CD8-positive, alpha-beta memory T cell (primary cell): Measurements from ENCODE around the gene SYTL3. TPM values are rescaled to one million over a fixed set of nuclear protein-coding genes. Genes with fewer than 3 reads are reported as not detected.
"Not testable (repeated sequence)": the region's sequence is repeated elsewhere in the genome, so short reads cannot be mapped to it uniquely, and the experiment has no call there.

ENCODE experiments used
- CTCF ChIA-PET: fragments of 350-600 bp; sonication (Branson Sonifier 250); formaldehyde crosslinking; loops from one replicate; lab custom pipeline; 2021; ENCODE audit warnings: antibody characterized with exemption; lab: Charles Lee
- POLR2A ChIA-PET: fragments of 350-600 bp; sonication (Branson Sonifier 250); formaldehyde crosslinking; loops from one replicate; lab custom pipeline; 2021; ENCODE audit warnings: antibody characterized with exemption; lab: Charles Lee
- DNase-seq, 5 donors: peaks; one replicate each; pipeline versions ENCODE4 v3.0.0 to v3.0.0-alpha.2; 2020 to 2022; ENCODE audit warnings: mixed read lengths in 1 of 5
- H3K27ac ChIP-seq: one replicate; pipeline ENCODE4 v1.7.0; 2013; ENCODE audit warnings: low read depth, mild to moderate bottlenecking, low read length, moderate library complexity
- H3K27me3 ChIP-seq: 2 replicates; pipeline ENCODE4 v1.7.0; 2013; ENCODE audit warnings: low read length, mild to moderate bottlenecking; ENCODE audit not compliant: insufficient read depth, poor library complexity, severe bottlenecking
- H3K36me3 ChIP-seq: 2 replicates; pipeline ENCODE4 v1.7.0; 2013; ENCODE audit warnings: mild to moderate bottlenecking, low read length, moderate library complexity; ENCODE audit not compliant: insufficient read depth
- H3K4me1 ChIP-seq: 2 replicates; pipeline ENCODE4 v1.7.0; 2013; ENCODE audit warnings: mild to moderate bottlenecking, low read length, moderate library complexity; ENCODE audit not compliant: insufficient read depth
- H3K4me3 ChIP-seq: 2 replicates; pipeline ENCODE4 v1.7.0; 2013; ENCODE audit warnings: mild to moderate bottlenecking, low read length
- H3K9me3 ChIP-seq: 2 replicates; pipeline ENCODE4 v1.7.0; 2013; ENCODE audit warnings: mild to moderate bottlenecking, low read length
- H3K27ac Mint-ChIP-seq, 8 donors: one replicate each; pipeline ENCODE4 v1.8.0; 2020 to 2021; ENCODE audit warnings: mixed read lengths in 8 of 8, mild to moderate bottlenecking in 6 of 8, inconsistent platforms in 3 of 8, moderate library complexity in 3 of 8
- H3K27me3 Mint-ChIP-seq, 2 donors: one replicate each; pipeline ENCODE4 v1.8.0; 2020 to 2021; ENCODE audit warnings: mixed read lengths in 2 of 2, mild to moderate bottlenecking in 1 of 2, moderate library complexity in 1 of 2
- H3K36me3 Mint-ChIP-seq, 3 donors: one replicate each; pipeline ENCODE4 v1.8.0; 2020 to 2021; ENCODE audit warnings: mixed read lengths in 3 of 3, inconsistent platforms in 1 of 3, mild to moderate bottlenecking in 1 of 3
- H3K4me1 Mint-ChIP-seq, 3 donors: one replicate each; pipeline ENCODE4 v1.8.0; 2020 to 2021; ENCODE audit warnings: mixed read lengths in 3 of 3, inconsistent platforms in 1 of 3, mild to moderate bottlenecking in 1 of 3
- H3K4me3 Mint-ChIP-seq, 7 donors: one replicate each; pipeline ENCODE4 v1.8.0; 2020 to 2021; ENCODE audit warnings: mixed read lengths in 7 of 7, mild to moderate bottlenecking in 6 of 7, moderate library complexity in 4 of 7, inconsistent platforms in 2 of 7
- H3K9me3 Mint-ChIP-seq, 5 donors: one replicate each; pipeline ENCODE4 v1.8.0; 2020 to 2022; ENCODE audit warnings: mixed read lengths in 5 of 5, mild to moderate bottlenecking in 3 of 5, moderate library complexity in 2 of 5, inconsistent platforms in 1 of 5
- polyA plus RNA-seq: library from polyadenylated mRNA; unstranded; fragments of 300-500 nt; fragmentation: Illumina TruSeq; gene quantifications from one replicate; pipeline ENCODE4 v1.2.3, GENCODE V29; 2021
- total RNA-seq, 2 experiments: library from RNA; stranded (reverse); gene quantifications; one replicate each; pipeline ENCODE4 v1.2.3, GENCODE V29; 2021

The SYTL3 gene
- total and polyA plus RNA-seq, 3 experiments from 2014 or later: 19.5 to 102 (median 96.6) TPM

DNA sequence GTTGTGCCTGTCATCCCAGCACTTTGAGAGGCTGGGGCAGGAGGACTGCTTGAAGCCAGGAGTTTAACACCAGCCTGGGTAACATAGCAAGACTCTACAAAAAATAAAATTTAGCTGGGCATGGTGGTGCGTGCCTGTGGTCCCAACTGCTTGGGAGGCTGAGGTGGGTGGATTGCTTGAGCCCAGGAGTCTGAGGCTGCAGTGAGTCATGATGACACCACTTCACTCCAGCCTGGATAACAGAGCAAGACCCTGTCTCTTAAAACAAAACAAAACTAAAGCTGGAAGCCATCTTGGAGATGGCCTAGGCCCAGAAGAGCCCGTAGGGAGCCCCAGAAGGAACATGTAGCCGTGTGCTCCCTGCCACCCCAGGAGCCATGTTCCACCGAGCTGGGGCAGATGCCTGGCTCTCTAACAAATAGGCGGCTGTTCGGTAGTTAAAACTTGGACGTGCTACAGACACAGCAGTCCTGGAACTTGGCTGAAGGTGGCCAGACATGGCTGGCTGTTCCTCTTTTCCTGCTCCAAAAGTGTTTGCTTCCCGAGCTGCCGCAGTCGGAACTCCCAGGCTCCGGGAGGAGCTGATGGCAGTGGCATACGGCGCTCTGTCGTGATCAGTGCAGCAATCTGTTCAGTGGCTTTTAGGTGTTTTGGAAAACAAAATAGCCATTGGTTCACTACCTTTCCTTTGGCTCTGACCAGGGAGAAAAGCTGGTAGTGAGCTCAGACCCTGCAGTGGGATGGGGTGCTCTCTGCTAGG lies 42.3 kb upstream of the SYTL3 start:
- Mint-ChIP-seq H3K4me1 (peaks cover 15 to 21% (median 15%) of the 10 kb centered on the region in 3 donors), H3K27me3 (peaks cover 0 to 3% of the 10 kb centered on the region in 2 donors), H3K36me3 (peaks cover 7 to 93% (median 27%) of the 10 kb centered on the region in 3 donors), H3K4me3 (no peak overlapping the region), H3K27ac (no peak overlapping the region), H3K9me3 (no peaks in the 10 kb centered on the region)
- DNase-seq: no peak
- H3K27ac ChIP-seq: no peak overlapping the region
- CTCF ChIA-PET: interaction anchor here (1.0 to 1.2 kb wide), 3 partner anchors 14 to 386 kb away, joined by 3 to 5 read pairs (median 3); no protein-coding TSS in a partner anchor
- H3K27me3 ChIP-seq: no peaks in the 10 kb centered on the region
- no peak overlapping the region for H3K4me3 ChIP-seq
- POLR2A ChIA-PET: no interaction called here
- H3K9me3 ChIP-seq: no peaks in the 10 kb centered on the region
- H3K4me1 ChIP-seq: no peaks in the 10 kb centered on the region
- H3K36me3 ChIP-seq: peaks cover 66% of the 10 kb centered on the region

DNA sequence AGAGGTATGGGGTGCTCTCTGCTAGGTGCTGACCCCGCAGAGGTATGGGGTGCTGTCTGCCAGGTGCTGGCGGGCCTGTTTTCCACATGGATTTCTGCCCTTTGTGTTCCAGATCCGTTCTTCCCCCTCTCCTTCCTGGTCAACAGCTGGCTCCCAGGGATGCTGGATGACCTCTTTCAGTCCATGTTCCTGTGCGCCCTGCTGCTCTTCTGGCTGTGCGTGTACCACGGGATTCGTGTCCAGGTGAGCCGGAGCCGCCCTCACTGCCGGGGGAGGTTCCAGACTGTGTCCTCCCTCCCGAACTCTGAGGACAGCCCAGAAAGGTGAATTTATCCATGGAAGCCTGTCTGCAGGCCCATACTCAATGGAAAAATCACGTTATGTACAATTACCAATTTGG lies 41.6 kb upstream of the SYTL3 start:
- Mint-ChIP-seq H3K4me1 (peaks cover 10 to 21% (median 15%) of the 10 kb centered on the region in 3 donors), H3K27me3 (peaks cover 0 to 3% of the 10 kb centered on the region in 2 donors), H3K9me3 (no peaks in the 10 kb centered on the region), H3K4me3 (no peak overlapping the region), H3K27ac (peak overlapping the region in 1 of 8 donors; percentile 47), H3K36me3 (peaks cover 7 to 93% (median 27%) of the 10 kb centered on the region in 3 donors)
- no peaks in the 10 kb centered on the region for H3K4me1 ChIP-seq
- no peak overlapping the region for H3K4me3 ChIP-seq
- CTCF ChIA-PET: interaction anchor here (1.0 to 1.1 kb wide), 2 partner anchors 13 to 83 kb away, joined by 3 to 5 read pairs; no protein-coding TSS in a partner anchor
- peaks cover 66% of the 10 kb centered on the region for H3K36me3 ChIP-seq
- no peak for DNase-seq
- H3K27ac ChIP-seq: no peak overlapping the region
- no peaks in the 10 kb centered on the region for H3K27me3 ChIP-seq
- H3K9me3 ChIP-seq: no peaks in the 10 kb centered on the region
- POLR2A ChIA-PET: no interaction called here

DNA sequence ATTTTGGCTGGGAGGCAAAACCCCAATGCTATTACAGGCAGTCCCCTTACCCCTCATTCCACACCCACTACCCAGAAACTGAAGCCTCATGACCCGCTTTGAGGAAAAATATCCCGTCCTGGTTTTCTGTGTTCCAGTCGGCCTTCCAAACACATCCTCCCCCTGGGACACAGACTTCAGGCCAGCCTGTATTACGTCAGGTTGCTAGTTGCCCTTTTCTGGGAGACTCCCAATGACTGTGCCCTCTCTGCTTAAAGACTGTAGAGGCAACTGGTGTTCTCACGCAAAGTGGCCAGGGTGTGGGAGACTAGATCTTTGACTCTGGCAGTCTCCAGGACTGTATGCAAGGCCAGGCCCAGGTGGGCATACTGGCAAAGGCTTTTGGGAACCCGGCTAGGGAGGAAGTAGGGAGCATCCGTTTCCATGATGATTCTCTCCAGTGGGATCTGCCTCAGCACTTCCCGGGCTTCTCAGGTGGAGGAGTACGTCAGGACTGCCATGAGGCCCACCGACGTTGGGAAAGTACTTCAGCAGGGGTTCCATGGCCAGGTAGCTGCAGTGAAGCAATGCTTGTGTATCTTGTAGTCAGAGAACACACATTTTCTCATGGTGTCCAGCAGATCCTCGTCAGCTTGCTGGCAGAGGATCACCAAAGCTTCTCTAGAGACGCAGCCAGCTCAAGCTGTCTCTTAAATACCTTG lies 40.2 kb upstream of the SYTL3 start:
- peaks cover 0 to 2% (median 0%) of the 10 kb centered on the region in 5 donors for H3K9me3 Mint-ChIP-seq
- peaks cover 0 to 3% of the 10 kb centered on the region in 2 donors for H3K27me3 Mint-ChIP-seq
- Histone ChIP-seq H3K9me3 (no peaks in the 10 kb centered on the region), H3K4me1 (no peaks in the 10 kb centered on the region), H3K27ac (no peak overlapping the region), H3K4me3 (no peak overlapping the region), H3K27me3 (no peaks in the 10 kb centered on the region), H3K36me3 (peaks cover 64% of the 10 kb centered on the region)
- ChIA-PET POLR2A (interaction anchor here (0.7 kb wide), 1 partner anchor 35 kb away, joined by 3 read pairs; no protein-coding TSS in a partner anchor), CTCF (interaction anchor here (1.2 to 1.4 kb wide), 2 partner anchors 42 to 525 kb away, joined by 3 read pairs; no protein-coding TSS in a partner anchor)
- peak overlapping the region in 2 of 8 donors; percentile 33 to 69 for H3K27ac Mint-ChIP-seq
- H3K36me3 Mint-ChIP-seq: peaks cover 13 to 93% (median 28%) of the 10 kb centered on the region in 3 donors
- peaks cover 5 to 11% (median 5%) of the 10 kb centered on the region in 3 donors for H3K4me1 Mint-ChIP-seq
- DNase-seq: no peak
- no peak overlapping the region for H3K4me3 Mint-ChIP-seq

DNA sequence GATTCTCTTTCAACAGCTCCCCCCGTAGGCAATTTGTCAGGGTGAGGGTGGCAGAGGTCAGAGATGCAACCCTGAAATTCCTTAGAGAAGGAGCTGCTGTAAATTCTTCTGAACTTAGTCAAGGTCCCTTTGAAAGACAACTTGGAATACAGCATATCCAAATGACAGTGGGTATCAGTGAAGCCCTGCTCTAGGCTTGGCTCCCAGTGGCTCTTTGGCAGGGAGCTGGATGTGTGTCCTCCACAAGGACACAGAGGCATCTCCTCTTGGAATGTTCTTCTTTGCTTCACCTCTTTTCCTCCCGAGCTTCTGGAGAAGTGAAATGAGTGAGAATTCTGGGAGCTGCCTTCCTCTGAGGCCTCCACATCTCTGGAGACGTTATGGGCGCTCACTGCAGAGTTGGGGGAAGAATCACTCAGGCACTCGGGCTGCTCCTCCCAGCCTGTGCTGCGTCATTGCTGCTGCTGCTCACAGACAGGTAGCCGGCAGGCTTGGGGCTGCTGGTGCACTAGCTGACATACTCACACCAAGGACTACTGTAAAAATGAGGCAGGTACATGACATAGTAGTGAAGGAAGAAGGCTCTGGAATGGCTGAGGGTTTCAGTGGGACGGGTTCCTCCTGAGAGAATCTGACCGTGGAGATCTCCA lies 39.4 kb upstream of the SYTL3 start:
- Mint-ChIP-seq H3K36me3 (peaks cover 21 to 95% (median 33%) of the 10 kb centered on the region in 3 donors), H3K27ac (peak overlapping the region in 5 of 8 donors; percentile 29 to 84 (median 73)), H3K4me3 (no peak overlapping the region), H3K27me3 (peaks cover 0 to 3% of the 10 kb centered on the region in 2 donors), H3K9me3 (peaks cover 0 to 3% (median 2%) of the 10 kb centered on the region in 5 donors), H3K4me1 (peaks cover under 1 to 7% (median 4%) of the 10 kb centered on the region in 3 donors)
- Histone ChIP-seq H3K27ac (no peak overlapping the region), H3K4me3 (no peak overlapping the region), H3K27me3 (no peaks in the 10 kb centered on the region), H3K9me3 (no peaks in the 10 kb centered on the region), H3K4me1 (no peaks in the 10 kb centered on the region), H3K36me3 (peaks cover 64% of the 10 kb centered on the region)
- no peak for DNase-seq
- ChIA-PET CTCF (interaction anchor here (1.2 to 1.4 kb wide), 3 partner anchors 42 to 524 kb away, joined by 3 to 4 read pairs (median 3); no protein-coding TSS in a partner anchor), POLR2A (no interaction called here)

DNA sequence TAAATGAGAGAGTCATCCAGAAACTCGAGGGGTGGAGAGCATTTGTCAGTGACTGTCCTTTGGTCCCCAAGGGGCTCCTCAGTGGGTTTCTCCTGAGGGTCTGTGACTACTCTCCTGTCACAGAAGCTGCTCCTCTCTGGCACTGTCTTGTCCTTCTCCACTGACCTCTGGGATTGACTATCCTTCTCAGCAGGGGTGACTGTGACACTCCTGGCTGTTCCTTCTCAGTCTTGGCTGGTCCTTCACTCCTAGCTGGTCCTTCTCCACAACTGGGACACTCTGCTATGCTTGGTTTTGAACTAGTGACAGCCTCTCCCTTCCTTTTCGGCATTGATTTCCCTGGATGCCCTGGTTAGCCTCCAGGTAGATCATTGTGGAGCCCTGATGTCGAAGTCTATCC lies 38.8 kb upstream of the SYTL3 start:
- peaks cover 0 to 3% of the 10 kb centered on the region in 2 donors for H3K27me3 Mint-ChIP-seq
- no peaks in the 10 kb centered on the region for H3K9me3 ChIP-seq
- no peak overlapping the region for H3K4me3 ChIP-seq
- POLR2A ChIA-PET: no interaction called here
- DNase-seq: no peak
- H3K4me3 Mint-ChIP-seq: no peak overlapping the region
- peaks cover 0 to 6% (median 4%) of the 10 kb centered on the region in 3 donors for H3K4me1 Mint-ChIP-seq
- no peaks in the 10 kb centered on the region for H3K4me1 ChIP-seq
- H3K36me3 Mint-ChIP-seq: peaks cover 25 to 95% (median 31%) of the 10 kb centered on the region in 3 donors
- peaks cover 59% of the 10 kb centered on the region for H3K36me3 ChIP-seq
- peak overlapping the region in 7 of 8 donors; percentile 2 to 84 (median 68) for H3K27ac Mint-ChIP-seq
- H3K27me3 ChIP-seq: no peaks in the 10 kb centered on the region
- H3K9me3 Mint-ChIP-seq: peaks cover 0 to 3% (median 2%) of the 10 kb centered on the region in 5 donors
- no peak overlapping the region for H3K27ac ChIP-seq
- CTCF ChIA-PET: interaction anchor here (1.2 to 1.4 kb wide), 3 partner anchors 43 to 523 kb away, joined by 3 to 4 read pairs (median 3); no protein-coding TSS in a partner anchor

DNA sequence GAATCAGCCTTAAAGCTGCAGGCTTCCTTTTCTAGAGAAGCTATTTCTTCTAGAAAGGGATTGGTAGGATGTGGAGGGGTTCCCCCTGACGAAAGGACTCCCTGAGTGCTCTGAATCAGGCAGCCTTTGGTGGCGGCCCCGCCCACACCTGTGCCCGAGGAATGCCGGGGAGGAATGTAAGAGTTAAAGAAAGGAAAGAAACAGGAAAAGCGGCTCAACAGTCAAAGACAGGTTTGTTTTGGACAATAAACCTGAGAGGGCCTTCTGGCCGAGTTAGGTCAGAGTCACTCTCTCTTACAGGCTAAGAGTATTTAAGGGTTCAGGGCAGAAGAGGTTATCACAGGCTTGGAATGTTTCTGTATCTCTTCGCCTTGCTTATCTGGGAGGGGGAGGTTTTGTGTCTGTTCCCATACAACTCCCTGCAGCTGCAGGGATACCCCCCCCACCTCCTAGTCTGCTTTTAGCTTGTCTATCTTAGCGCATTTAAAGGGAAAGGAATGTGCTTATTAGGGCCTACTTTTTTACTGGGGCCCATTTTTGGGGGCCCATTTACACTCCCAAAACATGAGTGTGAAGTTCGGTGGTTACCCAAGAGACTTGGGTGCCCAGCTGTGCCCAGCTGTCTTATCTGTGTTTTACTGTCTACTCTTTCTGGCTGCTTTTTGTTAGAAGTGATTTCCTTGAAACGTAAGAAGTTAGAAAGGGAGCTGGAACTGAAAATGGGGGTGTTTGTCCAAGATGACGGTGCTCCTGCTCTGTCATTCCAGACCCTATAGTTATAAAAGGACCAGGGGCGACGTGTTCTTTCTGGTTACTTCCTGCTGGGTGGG lies 38.1 kb upstream of the SYTL3 start:
- Mint-ChIP-seq H3K27me3 (peaks cover 0 to 3% of the 10 kb centered on the region in 2 donors), H3K27ac (peak overlapping the region in 6 of 8 donors; percentile 59 to 79 (median 66)), H3K36me3 (peaks cover 25 to 96% (median 34%) of the 10 kb centered on the region in 3 donors), H3K9me3 (peaks cover 0 to 3% (median 2%) of the 10 kb centered on the region in 5 donors), H3K4me1 (peaks cover 0 to 6% (median 4%) of the 10 kb centered on the region in 3 donors), H3K4me3 (no peak overlapping the region)
- no peaks in the 10 kb centered on the region for H3K4me1 ChIP-seq
- H3K27ac ChIP-seq: no peak overlapping the region
- no peak for DNase-seq
- H3K9me3 ChIP-seq: no peaks in the 10 kb centered on the region
- peaks cover 53% of the 10 kb centered on the region for H3K36me3 ChIP-seq
- H3K27me3 ChIP-seq: no peaks in the 10 kb centered on the region
- H3K4me3 ChIP-seq: no peak overlapping the region
- ChIA-PET CTCF (interaction anchor here (0.6 to 1.2 kb wide), 2 partner anchors 18 to 48 kb away, joined by 3 to 4 read pairs; no protein-coding TSS in a partner anchor), POLR2A (no interaction called here)

DNA sequence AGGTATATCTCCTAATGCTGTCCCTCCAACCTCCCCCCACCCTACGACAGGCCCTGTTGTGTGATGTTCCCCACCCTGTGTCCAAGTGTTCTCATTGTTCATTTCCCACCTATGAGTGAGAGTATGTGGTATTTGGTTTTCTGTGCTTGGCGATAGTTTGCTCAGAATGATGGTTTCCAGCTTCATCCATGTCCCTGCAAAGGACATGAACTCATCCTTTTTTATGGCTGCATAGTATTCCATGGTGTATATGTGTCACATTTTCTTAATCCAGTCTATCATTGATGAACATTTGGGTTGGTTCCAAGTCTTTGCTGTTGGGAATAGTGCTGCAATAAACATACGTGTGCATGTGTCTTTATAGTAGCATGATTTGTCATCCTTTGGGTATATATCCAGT lies 35.2 kb upstream of the SYTL3 start:
- H3K27ac ChIP-seq, H3K4me1 ChIP-seq, H3K4me3 Mint-ChIP-seq, H3K27me3 Mint-ChIP-seq, H3K9me3 Mint-ChIP-seq, POLR2A ChIA-PET, CTCF ChIA-PET, H3K4me3 ChIP-seq, DNase-seq, H3K27me3 ChIP-seq, H3K9me3 ChIP-seq: not testable (repeated sequence)
- Mint-ChIP-seq H3K36me3 (peaks cover 25 to 97% (median 31%) of the 10 kb centered on the region in 3 donors), H3K27ac (peak overlapping the region in 2 of 8 donors; percentile 5 to 26), H3K4me1 (peaks cover 17 to 28% (median 22%) of the 10 kb centered on the region in 3 donors)
- H3K36me3 ChIP-seq: peaks cover 26% of the 10 kb centered on the region
